GM23338 (cell line): ENCODE data around the gene CAPG. TPM values are rescaled to one million over a fixed set of nuclear protein-coding genes. Genes with fewer than 3 reads are reported as not detected.

ENCODE experiments used
- ATAC-seq: fragments of 200-7000 bp; cut with Tn5 transposase; 3 replicates; pipeline ENCODE4 v1.9.1; 2020
- DNase-seq: peaks from one replicate; pipeline ENCODE4 v3.0.0-alpha.2; 2015; ENCODE audit warnings: low spot score
- H2AFZ ChIP-seq: fragments of 200-600 bp; sonication (generic); 2 replicates; pipeline ENCODE4 v1.8.0; 2016; ENCODE audit warnings: antibody characterized with exemption, mild to moderate bottlenecking, moderate library complexity
- H3F3A ChIP-seq: fragments of 200-600 bp; sonication (generic); replicated peaks from 2 replicates; pipeline ENCODE4 v1.8.0; 2017; ENCODE audit warnings: antibody characterized with exemption, mixed run types, low read depth
- H3K27ac ChIP-seq: fragments of 200-600 bp; sonication (generic); 2 replicates; pipeline ENCODE4 v1.6.1; 2016; ENCODE audit warnings: low read depth
- H3K27me3 ChIP-seq: fragments of 200-600 bp; sonication (generic); 2 replicates; pipeline ENCODE4 v1.8.0; 2016; ENCODE audit warnings: mild to moderate bottlenecking, mixed run types, moderate library complexity; ENCODE audit not compliant: insufficient read depth
- H3K36me3 ChIP-seq: fragments of 200-600 bp; sonication (generic); 2 replicates; pipeline ENCODE4 v1.8.0; 2016; ENCODE audit warnings: mild to moderate bottlenecking; ENCODE audit not compliant: insufficient read depth
- H3K4me1 ChIP-seq: fragments of 200-600 bp; sonication (generic); 2 replicates; pipeline ENCODE4 v1.8.0; 2016; ENCODE audit warnings: mild to moderate bottlenecking, moderate library complexity; ENCODE audit not compliant: insufficient read depth
- H3K4me2 ChIP-seq: fragments of 200-600 bp; sonication (generic); 2 replicates; pipeline ENCODE4 v1.7.1; 2017; ENCODE audit warnings: mixed run types
- H3K4me3 ChIP-seq: fragments of 200-600 bp; sonication (generic); 2 replicates; pipeline ENCODE4 v1.6.1; 2016; ENCODE audit warnings: mixed run types
- H3K79me2 ChIP-seq: fragments of 200-600 bp; sonication (generic); replicated peaks from 2 replicates; pipeline ENCODE4 v1.8.0; 2017; ENCODE audit warnings: mild to moderate bottlenecking; ENCODE audit not compliant: insufficient read depth
- H3K9me2 ChIP-seq: fragments of 200-600 bp; sonication (generic); 2 replicates; pipeline ENCODE4 v1.8.0; 2017; ENCODE audit not compliant: insufficient read depth
- H4K20me1 ChIP-seq: fragments of 200-600 bp; sonication (generic); replicated peaks from 2 replicates; pipeline ENCODE4 v1.8.0; 2017; ENCODE audit warnings: mild to moderate bottlenecking; ENCODE audit not compliant: insufficient read depth
- H3K27ac Mint-ChIP-seq: 2 replicates; pipeline ENCODE4 v1.8.0; 2020; ENCODE audit warnings: inconsistent platforms, mild to moderate bottlenecking, moderate library complexity, mixed read lengths
- H3K27me3 Mint-ChIP-seq: 3 replicates; pipeline ENCODE4 v1.8.0; 2022; ENCODE audit warnings: low read depth, mild to moderate bottlenecking, moderate library complexity, mixed read lengths, inconsistent platforms; ENCODE audit not compliant: insufficient read depth, poor library complexity
- H3K36me3 Mint-ChIP-seq: 3 replicates; pipeline ENCODE4 v1.8.0; 2021; ENCODE audit warnings: low read depth, mild to moderate bottlenecking, inconsistent platforms, moderate library complexity, mixed read lengths
- H3K4me1 Mint-ChIP-seq: 3 replicates; pipeline ENCODE4 v1.8.0; 2020; ENCODE audit warnings: mild to moderate bottlenecking, inconsistent platforms, mixed read lengths
- H3K4me3 Mint-ChIP-seq: 3 replicates; pipeline ENCODE4 v1.8.0; 2021; ENCODE audit warnings: moderate library complexity, mild to moderate bottlenecking, inconsistent platforms, mixed read lengths
- H3K9me3 Mint-ChIP-seq: 3 replicates; pipeline ENCODE4 v1.8.0; 2020; ENCODE audit warnings: moderate library complexity, mild to moderate bottlenecking, inconsistent platforms, mixed read lengths
- CREB1 ChIP-seq: fragments of 250-450 bp; sonication (Bioruptor Pico); IDR thresholded peaks from 2 replicates; pipeline ENCODE4 v1.5.0; 2020; ENCODE audit warnings: low read depth, mild to moderate bottlenecking, moderate library complexity
- CTCF ChIP-seq, 2 experiments: fragments of 200-600 bp in 1 of 2; sonication (generic) in 1 of 2; conservative IDR thresholded peaks; 2 replicates each; pipeline versions ENCODE4 v1.5.1 to v1.6.1; 2016 to 2017; ENCODE audit warnings: antibody characterized with exemption in 2 of 2, low read depth in 2 of 2, mild to moderate bottlenecking in 2 of 2, moderate library complexity in 1 of 2
- ETS1 ChIP-seq: IDR thresholded peaks from 2 replicates; pipeline ENCODE4 v1.6.1; 2016; ENCODE audit warnings: antibody characterized with exemption
- EZH2phosphoT487 ChIP-seq: fragments of 200-600 bp; sonication (generic); IDR thresholded peaks from one replicate; pipeline ENCODE4 v1.8.1; 2018; ENCODE audit warnings: antibody characterized with exemption; ENCODE audit not compliant: unreplicated experiment
- NANOG ChIP-seq: IDR thresholded peaks from 2 replicates; pipeline ENCODE4 v1.6.1; 2016; ENCODE audit warnings: antibody characterized with exemption, borderline replicate concordance
- REST ChIP-seq: IDR thresholded peaks from one replicate; pipeline ENCODE4 v1.6.1; 2018; ENCODE audit warnings: antibody characterized with exemption; ENCODE audit not compliant: unreplicated experiment
- ZNF331 ChIP-seq: fragments of 250-450 bp; sonication (Bioruptor Pico); IDR thresholded peaks from 2 replicates; pipeline ENCODE4 v1.5.0; 2020; ENCODE audit warnings: low read depth, mild to moderate bottlenecking, moderate library complexity
- polyA plus RNA-seq: library from polyadenylated mRNA; unstranded; fragments of >200 nt; fragmentation: Nextera tagmentation; extraction: Ambion mirVana; gene quantifications from 2 replicates; pipeline ENCODE4 v1.2.1, GENCODE V29; 2016
- total RNA-seq: library from RNA; depleted of rRNA; stranded (reverse); fragments of >200 nt; shearing (Covaris generic); gene quantifications from 2 replicates; pipeline ENCODE4 v1.2.3, GENCODE V29; 2014

The CAPG gene
- total and polyA plus RNA-seq, 2 experiments from 2014 or later = 88.7 to 104 TPM

GRCh38 chr2:85445316-85446295 is 35.4 kb upstream of the CAPG start (continued):
- TF ChIP-seq CREB1 (CRISPR knock-in tag) (no peak), NANOG (no peak), REST (no peak)

GRCh38 chr2:85444629-85445172 is 34.5 kb upstream of the CAPG start:
- TF ChIP-seq CTCF (conservative IDR thresholded peaks at IDR 0.05; ENCODE audit: low read depth in 2 of 2) (no peak), ETS1 (no peak), EZH2phosphoT487 (no peak), REST (no peak), ZNF331 (CRISPR knock-in tag) (no peak)
- Mint-ChIP-seq H3K27ac (no peak overlapping the region), H3K36me3 (no peaks in the 10 kb centered on the region), H3K27me3 (peaks cover 9% of the 10 kb centered on the region), H3K4me3 (no peak overlapping the region), H3K4me1 (peaks cover 3% of the 10 kb centered on the region; the same call in 1 of the 3 replicates), H3K9me3 (no peaks in the 10 kb centered on the region)
- Histone ChIP-seq H3K27me3 (no peaks in the 10 kb centered on the region), H3F3A (no peaks in the 10 kb centered on the region), H4K20me1 (no peaks in the 10 kb centered on the region), H3K79me2 (no peaks in the 10 kb centered on the region), H3K9me2 (no peaks in the 10 kb centered on the region), H3K36me3 (no peaks in the 10 kb centered on the region), H3K27ac (no peak overlapping the region), H3K4me2 (no peak overlapping the region), H3K4me3 (no peak overlapping the region), H2AFZ (no peak overlapping the region), H3K4me1 (no peaks in the 10 kb centered on the region)
- no peak for ATAC-seq
- no peak for DNase-seq
